GM12874 (cell line): ENCODE measurements around the gene PPIL4.

Source experiments
- TF ChIP-seq, protein P1 (sequence below): IDR thresholded peaks from 2 replicates; pipeline ENCODE4 v1.5.1; 2011; ENCODE audit warnings: low read depth, mild to moderate bottlenecking, control low read depth, low read length, moderate library complexity; ENCODE audit not compliant: insufficient read depth

The PPIL4 gene

DNA sequence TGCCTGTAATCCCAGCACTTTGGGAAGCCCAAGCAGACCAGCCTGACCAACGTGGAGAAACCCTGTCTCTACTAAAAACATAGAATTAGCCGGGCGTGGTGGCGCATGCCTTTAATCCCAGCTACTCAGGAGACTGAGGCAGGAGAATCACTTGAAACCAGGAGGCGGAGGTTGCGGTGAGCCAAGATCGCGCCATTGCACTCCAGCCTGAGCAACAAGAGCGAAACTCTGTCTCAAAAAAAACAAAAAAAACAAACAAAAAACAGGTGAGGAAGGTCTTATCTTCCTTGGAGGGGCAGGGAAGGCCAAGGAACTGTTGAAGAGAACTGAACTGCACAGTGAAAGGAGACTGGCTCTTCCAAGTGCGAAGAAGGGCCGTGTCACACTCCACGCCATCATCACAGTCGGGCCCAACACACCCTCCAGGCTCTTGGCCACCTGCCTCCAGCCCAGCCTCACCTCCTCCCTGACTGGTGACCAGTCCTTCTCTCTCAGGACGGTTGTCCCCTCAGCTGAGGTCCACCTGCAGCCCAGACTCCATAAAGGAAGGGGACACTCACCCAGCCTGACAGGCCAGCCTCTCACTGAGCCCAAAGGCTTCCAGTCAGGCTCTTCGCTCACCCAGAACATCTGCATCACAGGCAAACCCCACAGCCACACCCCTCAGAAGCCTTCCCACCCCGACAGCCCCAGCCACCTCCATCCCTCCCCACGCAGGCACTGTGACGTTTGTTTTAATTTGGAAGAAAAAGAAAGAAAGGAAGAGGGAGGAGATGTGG lies 65.2 kb downstream of the PPIL4 start:
- TF ChIP-seq, protein P1, sequence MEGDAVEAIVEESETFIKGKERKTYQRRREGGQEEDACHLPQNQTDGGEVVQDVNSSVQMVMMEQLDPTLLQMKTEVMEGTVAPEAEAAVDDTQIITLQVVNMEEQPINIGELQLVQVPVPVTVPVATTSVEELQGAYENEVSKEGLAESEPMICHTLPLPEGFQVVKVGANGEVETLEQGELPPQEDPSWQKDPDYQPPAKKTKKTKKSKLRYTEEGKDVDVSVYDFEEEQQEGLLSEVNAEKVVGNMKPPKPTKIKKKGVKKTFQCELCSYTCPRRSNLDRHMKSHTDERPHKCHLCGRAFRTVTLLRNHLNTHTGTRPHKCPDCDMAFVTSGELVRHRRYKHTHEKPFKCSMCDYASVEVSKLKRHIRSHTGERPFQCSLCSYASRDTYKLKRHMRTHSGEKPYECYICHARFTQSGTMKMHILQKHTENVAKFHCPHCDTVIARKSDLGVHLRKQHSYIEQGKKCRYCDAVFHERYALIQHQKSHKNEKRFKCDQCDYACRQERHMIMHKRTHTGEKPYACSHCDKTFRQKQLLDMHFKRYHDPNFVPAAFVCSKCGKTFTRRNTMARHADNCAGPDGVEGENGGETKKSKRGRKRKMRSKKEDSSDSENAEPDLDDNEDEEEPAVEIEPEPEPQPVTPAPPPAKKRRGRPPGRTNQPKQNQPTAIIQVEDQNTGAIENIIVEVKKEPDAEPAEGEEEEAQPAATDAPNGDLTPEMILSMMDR: no peak

DNA sequence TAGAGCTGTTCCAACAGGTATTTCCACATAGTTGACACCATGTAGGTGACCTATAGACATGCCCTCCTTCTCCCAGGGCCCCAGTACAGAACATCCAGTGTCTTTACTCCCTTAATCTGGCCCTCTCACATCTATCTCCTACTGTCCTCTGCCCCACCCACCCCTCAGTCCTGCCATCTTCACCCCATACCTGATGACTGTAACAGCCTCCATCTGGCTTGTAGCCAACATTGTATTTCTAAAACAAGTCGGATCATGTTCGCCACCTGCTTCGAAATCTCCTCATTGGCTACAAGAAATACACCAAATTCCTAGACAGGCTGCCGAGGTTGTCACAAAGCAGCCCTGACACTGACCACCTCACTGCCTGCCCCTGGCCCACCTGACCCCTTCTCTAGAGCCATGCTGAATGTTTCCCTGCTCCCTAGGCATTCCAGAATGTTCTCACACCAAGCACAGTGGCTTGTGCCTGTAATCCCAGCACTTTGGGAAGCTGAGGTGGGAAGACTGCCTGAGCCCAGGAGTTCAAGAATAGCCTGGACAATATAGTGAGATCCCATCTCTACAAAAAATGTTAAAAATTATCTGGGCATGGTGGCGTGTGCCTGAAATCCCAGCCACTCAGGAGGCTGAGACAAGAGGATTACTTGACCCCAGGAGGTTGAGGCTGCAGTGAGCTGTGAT lies 67.1 kb downstream of the PPIL4 start:
- TF ChIP-seq, protein P1: no peak

DNA sequence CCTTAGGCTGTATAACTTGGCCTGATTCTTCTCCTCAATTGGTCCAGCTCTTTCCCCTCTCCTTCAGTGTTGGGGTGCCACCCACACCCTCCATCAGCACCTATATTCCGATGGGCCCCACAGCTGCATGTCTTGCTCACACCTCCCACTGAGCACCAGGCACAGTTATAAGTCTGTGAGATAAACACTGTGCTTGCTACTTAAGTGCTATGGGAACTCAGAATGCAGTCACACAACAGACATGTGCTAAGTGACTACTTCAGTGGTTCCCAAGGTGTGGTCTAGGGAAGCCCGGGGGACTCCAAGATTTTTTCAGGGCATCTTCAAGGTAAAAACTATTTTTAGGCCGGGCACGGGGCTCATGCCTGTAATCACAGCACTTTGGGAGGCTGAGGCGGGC lies 68.3 kb downstream of the PPIL4 start:
- TF ChIP-seq, protein P1: no peak

DNA sequence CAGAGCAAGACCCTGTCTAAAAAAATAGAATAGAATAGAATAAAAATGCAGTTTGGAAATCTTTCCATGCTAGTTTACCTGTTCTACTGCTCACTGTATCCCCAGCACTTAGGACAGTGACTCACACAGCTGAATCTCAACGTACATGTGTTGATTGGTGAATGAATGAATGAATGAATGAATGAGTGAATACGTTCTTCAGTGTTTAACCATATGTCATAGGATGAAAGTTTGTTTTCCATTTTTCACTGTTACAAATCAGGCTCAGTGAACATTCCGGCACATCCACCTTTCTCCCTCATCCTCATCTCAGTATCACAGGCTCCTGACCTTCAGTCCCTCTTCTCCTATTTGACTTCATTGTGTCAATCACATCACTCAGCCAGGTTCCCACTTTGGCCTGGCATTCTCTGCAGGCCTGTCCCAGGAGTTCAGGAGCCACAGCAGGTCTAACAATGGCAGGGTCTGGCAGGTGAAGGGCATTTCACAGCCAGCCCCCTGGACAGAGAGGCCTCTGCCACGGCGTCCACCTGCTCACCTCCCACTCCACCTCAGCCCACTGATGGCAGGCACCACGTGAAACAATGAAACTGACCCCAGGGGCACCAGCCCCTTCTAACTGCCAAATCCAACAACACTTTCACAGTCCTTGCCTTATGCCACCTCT lies 68.9 kb downstream of the PPIL4 start:
- TF ChIP-seq, protein P1: no peak

DNA sequence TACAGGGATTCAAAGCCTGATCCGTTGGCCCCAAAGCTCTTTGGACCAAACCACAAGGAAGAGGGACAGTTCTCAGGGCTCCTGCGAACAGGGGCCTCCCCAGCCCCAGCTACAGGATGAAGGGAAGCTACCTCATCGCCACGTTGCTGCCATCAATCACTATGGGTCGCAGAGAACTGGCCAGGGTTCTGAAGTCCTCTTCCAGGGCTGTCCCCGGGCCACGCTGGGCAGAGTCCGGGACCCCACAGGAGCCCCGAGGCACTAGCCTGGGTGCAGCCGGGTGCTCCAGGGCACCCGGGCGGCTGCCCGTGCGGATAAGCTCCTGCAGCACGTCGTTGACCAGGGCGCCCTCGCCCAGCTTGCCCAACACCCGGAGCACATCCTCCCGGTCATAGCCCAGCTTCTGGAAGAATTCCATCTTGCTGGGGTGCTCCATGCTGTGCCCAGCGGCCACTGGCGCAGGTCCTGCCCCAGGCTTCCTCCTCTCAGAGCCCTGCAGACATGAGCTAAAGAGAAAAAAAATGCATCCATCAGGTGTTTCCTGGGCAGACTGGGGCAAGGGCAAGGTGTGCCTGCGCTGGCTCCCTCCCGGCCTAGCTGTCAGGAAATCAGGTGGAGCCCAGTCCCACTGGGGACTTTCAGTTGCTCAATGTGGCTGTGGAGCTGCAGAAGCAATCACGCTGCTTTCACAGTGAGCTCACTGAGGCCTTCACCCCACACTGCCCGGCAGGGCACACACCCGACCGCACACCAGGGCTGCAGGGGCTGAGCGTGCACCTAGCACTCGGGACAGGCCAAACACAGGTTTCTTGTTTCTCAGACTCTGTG lies 71.5 kb downstream of the PPIL4 start:
- TF ChIP-seq, protein P1: no peak

DNA sequence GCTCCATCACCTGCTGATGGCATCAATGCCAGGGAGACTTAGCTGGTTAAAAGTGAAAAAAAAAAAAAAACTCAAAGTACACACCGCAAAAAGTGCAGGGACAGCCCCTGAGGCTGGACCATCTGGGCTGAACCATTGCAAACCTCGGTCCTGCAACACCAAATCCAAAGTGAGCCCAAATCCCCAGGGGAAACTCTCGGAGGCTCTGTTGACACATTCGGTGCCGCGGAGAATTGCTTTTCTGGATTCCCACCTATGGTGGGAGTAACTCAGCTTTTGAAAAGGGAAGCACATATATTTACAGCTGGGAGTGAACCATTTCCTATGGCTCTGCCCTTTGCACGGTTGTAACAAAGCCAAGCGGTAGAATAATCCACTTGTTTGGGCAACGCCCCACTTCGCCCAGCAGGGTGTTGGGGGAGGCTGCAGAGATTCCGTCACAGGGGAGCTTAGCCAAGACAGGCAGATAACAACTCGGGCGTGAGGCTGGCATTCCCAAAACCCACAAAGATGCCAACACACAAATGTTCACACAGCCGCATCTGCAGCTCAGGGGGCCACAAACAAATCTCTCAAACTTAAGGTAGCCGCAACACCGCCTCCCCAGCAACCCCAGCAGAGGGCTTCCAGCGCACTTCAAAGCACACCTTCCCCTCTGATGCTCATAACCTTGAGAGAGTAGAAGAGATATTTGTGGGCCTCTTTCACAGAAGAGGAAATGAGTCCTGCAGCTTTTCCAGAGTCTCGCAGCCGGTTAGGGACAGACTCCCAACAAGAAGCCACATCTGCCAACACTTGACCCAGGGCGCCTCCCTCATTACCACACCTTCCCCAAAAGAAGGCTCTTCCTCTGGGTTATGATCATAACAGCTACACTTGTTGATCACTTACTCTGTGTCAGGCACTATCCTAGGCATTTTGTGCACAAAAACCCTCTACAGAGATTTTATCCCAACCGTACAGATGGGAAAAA lies 72.5 kb downstream of the PPIL4 start:
- TF ChIP-seq, protein P1: no peak
